A549 (cell line): Measurements from ENCODE around the gene MRPL58.

Experiments used
- ATOH8 ChIP-seq: fragments of 250-450 bp; sonication (Bioruptor Pico); IDR thresholded peaks from 2 replicates; pipeline ENCODE4 v1.5.0; 2020; ENCODE audit warnings: low read depth, mild to moderate bottlenecking, moderate library complexity
- POLR2A ChIP-seq: IDR thresholded peaks from 2 replicates; pipeline ENCODE4 v1.6.1; 2012; ENCODE audit warnings: mild to moderate bottlenecking, low read length

DNA sequence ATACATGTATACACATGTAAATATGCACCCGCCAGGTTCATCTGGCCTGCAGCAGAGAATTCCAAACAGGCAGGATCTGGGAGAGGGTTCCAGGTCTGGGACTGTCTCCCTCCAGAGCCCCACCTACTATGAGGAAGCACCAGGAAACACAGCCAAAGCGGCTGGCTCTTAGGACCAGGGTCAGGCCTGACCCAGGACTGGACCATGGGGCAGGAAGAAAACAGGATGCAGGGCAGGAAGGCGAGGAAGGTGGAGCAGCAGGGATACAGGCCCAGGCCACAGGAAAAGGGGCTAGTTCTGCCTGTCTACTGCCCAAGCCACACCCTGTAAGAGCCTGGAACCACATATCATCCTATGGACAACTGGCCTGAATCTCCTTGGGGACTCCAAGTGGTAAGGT lies 42.1 kb upstream of the MRPL58 start:
- no peak for TF ChIP-seq ATOH8
- TF ChIP-seq POLR2A, result no peak
